H1 (cell line): ENCODE results near the gene ARHGAP28. TPM values are rescaled to one million over a fixed set of nuclear protein-coding genes. Genes with fewer than 3 reads are reported as not detected.

Experiments used
- BRCA1 ChIP-seq: IDR thresholded peaks from 2 replicates; pipeline ENCODE4 v1.6.1; 2012; ENCODE audit warnings: low read depth, low read length, improper control_type of control experiment
- CHD7 ChIP-seq: fragments of 300-600 bp; sonication (generic); IDR thresholded peaks from 2 replicates; pipeline ENCODE4 v1.7.1; 2012; ENCODE audit warnings: low read length, moderate library complexity, mild to moderate bottlenecking, inconsistent platforms; ENCODE audit not compliant: insufficient replicate concordance
- CTCF ChIP-seq, 3 experiments: IDR thresholded peaks; 1 replicate in 2 of 3; 2 replicates in 1 of 3; pipeline versions ENCODE4 v1.5.1 to v1.6.1; 2011; ENCODE audit warnings: low read length in 3 of 3, mild to moderate bottlenecking in 3 of 3, inconsistent platforms in 2 of 3, low read depth in 1 of 3, moderate library complexity in 1 of 3; ENCODE audit not compliant: insufficient read depth in 1 of 3; ENCODE audit errors: control extremely low read depth in 1 of 3
- POLR2AphosphoS5 ChIP-seq: IDR thresholded peaks from 2 replicates; pipeline ENCODE4 v1.6.1; 2011; ENCODE audit warnings: low read depth, low read length
- RFX5 ChIP-seq: IDR thresholded peaks from 2 replicates; pipeline ENCODE4 v1.6.1; 2011; ENCODE audit warnings: low read depth, low read length, improper control_type of control experiment, borderline replicate concordance
- SUZ12 ChIP-seq: fragments of 200-600 bp; sonication (generic); IDR thresholded peaks from 2 replicates; pipeline ENCODE4 v1.6.1; 2012; ENCODE audit warnings: mild to moderate bottlenecking, inconsistent platforms, low read length, moderate library complexity, mixed read lengths
- polyA plus RNA-seq, 7 experiments: library from polyadenylated mRNA; depleted of rRNA in 3 of 7; stranded (reverse) in 5 of 7; unstranded in 2 of 7; fragments of >200 nt in 5 of 7; fragments of 200-250 nt in 2 of 7; gene quantifications; 1 replicate in 5 of 7; 2 replicates in 1 of 7; 4 replicates in 1 of 7; pipeline versions ENCODE4 v1.2.1 to v1.2.3, GENCODE V29; 2011 to 2013; ENCODE audit warnings: missing spikeins in 2 of 7, mixed read lengths in 2 of 7
- total RNA-seq: library from RNA; stranded (reverse); fragmentation: NEBNext Ultra II Directional; extraction: Animal tissue kit (Norgen Biotek cat#: 25700); gene quantifications from 2 replicates; pipeline ENCODE4 v1.2.1, GENCODE V29; 2021

ARHGAP28 gene
- total and polyA plus RNA-seq, 2 of the 8 experiments (the other 6 are each of a cell fraction or from before 2014, with no cell fraction given), result 2.9 to 14.4 TPM

GRCh38 chr18:6811816-6812215 lies 82.3 kb downstream of the ARHGAP28 start (continued):
- TF ChIP-seq CTCF (IDR thresholded peaks at IDR 0.05; ENCODE audit: control extremely low read depth in 1 of 3, insufficient read depth in 1 of 3, low read depth in 1 of 3, low read length in 3 of 3), result no peak
- TF ChIP-seq BRCA1, result no peak
- no peak for TF ChIP-seq CHD7
- TF ChIP-seq POLR2AphosphoS5, result no peak
- no peak for TF ChIP-seq SUZ12
- TF ChIP-seq RFX5, result no peak
